ENCODE data around the gene TAF6. TPM values are rescaled to one million over a fixed set of nuclear protein-coding genes. Genes with fewer than 3 reads are reported as not detected.

The TAF6 gene
- 38.6 and 42.7 TPM in 2 replicates for total RNA-seq (ENCODE audit: low replicate concordance)

DNA sequence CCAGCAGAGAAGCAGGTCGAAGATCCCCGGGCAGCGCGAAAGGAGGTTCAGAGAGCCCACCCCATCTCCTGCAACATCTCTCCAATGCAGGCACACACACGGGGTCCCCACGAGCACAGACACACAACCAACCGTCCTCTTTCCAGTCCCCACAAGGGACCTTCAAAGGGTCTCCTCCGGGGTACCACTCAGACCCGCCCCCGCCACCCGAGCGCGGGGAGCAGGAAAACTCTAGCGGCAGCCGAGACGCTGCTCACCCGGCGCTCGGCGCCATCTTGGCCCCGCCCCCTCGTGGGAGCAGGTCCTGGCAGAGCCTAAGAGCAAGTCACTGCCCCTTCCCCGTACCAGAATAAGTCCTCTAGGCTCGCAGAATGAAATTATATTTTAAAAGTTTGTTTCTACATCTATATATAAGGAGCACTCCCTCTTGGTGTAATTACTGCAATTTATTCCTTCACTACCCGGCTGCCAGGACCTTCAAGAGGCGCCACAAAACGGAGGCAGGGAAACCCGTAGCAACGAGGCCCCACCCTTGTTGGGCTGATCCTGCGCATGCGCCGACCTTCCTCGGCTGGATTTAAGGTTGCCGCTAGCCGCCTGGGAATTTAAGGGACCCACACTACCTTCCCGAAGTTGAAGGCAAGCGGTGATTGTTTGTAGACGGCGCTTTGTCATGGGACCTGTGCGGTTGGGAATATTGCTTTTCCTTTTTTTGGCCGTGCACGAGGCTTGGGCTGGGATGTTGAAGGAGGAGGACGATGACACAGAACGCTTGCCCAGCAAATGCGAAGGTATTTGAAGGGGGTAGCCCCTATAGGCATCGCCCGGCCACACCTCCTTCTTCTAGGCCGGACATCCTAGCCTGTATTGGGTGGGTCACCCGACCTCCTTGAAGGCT, at the start of gene TAF6, which contains the start of gene CNPY4:
TSS of gene TAF6 (minus strand) at position 287 of the 898 bp plus-strand sequence. CDS start 5,149 bp downstream, outside the sequence.
TSS of gene CNPY4 (plus strand) at position 563 of the 898 bp plus-strand sequence. CDS start at position 674, 111 bp downstream.
- TF ChIP-seq, protein P1, sequence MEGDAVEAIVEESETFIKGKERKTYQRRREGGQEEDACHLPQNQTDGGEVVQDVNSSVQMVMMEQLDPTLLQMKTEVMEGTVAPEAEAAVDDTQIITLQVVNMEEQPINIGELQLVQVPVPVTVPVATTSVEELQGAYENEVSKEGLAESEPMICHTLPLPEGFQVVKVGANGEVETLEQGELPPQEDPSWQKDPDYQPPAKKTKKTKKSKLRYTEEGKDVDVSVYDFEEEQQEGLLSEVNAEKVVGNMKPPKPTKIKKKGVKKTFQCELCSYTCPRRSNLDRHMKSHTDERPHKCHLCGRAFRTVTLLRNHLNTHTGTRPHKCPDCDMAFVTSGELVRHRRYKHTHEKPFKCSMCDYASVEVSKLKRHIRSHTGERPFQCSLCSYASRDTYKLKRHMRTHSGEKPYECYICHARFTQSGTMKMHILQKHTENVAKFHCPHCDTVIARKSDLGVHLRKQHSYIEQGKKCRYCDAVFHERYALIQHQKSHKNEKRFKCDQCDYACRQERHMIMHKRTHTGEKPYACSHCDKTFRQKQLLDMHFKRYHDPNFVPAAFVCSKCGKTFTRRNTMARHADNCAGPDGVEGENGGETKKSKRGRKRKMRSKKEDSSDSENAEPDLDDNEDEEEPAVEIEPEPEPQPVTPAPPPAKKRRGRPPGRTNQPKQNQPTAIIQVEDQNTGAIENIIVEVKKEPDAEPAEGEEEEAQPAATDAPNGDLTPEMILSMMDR (IDR thresholded peaks at IDR 0.05; ENCODE audit: insufficient read depth, low read length), result peak; percentile 0
- H3K4me3 ChIP-seq (ENCODE audit: low read depth, low read length), result peak within 1 kb of the TSS; percentile 78
- DNase-seq (ENCODE audit: low read depth), result peak; percentile 98

- DNase-seq (ENCODE audit: low read depth), result peak; percentile 25
- TF ChIP-seq, protein P1 (IDR thresholded peaks at IDR 0.05; ENCODE audit: insufficient read depth, low read length), result no peak
- peak overlapping the region; percentile 67 for H3K4me3 ChIP-seq (ENCODE audit: low read depth, low read length)
These were observed 48.8 kb upstream of the TAF6 start for GRCh38 chr7:100167912-100168323.

DNA sequence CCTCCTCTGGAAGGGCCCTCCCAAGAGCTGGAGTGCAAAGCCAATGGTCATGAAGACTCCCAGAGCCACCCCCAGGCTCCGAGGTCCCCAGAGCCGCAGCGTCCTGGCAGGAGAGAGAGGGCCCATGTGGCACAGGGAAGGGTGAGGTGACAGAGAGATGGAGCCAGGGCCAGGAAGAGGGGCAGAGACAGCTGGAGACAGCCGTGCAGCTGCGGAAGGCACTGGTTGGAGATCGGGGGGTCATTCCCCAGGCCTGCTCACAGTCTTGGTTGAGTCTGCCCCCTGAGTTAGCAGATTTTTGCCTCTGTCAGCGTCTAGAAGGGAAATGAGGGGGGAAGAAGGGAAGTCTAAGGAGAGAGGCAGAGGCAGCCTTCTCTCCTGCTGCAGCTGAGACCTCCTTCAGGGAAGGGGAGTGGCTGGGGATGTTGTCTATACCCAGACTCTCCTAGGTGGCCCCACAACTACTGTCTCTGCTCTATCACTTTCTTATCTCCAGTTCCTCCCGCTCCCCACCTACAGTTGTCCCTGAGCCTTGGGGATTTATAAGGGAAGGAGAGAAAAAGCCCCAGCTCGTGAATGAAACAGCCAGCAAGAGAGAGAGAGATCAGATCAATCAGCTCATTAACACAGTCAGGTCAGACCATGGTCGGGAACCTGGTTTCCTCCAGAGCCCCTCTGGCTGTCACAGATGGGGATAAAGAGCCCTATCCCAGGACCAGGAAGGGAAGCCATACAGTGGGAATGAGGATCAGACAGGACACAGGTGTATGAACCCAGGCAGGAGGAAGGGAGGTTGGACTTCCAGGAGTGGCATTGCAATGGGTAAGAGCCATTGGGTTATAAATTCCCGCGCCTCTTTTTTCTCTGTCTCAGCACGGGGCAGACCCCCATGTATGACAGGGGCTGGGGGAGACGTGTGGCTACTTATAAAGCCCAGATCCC, 48.1 kb upstream of the TAF6 start:
- DNase-seq (ENCODE audit: low read depth), result no peak
- peak overlapping the region; percentile 67 for H3K4me3 ChIP-seq (ENCODE audit: low read depth, low read length)
- TF ChIP-seq, protein P1 (IDR thresholded peaks at IDR 0.05; ENCODE audit: insufficient read depth, low read length), result no peak

- H3K4me3 ChIP-seq (ENCODE audit: low read depth, low read length), result no peak overlapping the region
- DNase-seq (ENCODE audit: low read depth), result no peak
- TF ChIP-seq, protein P1 (IDR thresholded peaks at IDR 0.05; ENCODE audit: insufficient read depth, low read length), result no peak
These were observed 47.3 kb upstream of the TAF6 start for GRCh38 chr7:100166317-100166940.

DNA sequence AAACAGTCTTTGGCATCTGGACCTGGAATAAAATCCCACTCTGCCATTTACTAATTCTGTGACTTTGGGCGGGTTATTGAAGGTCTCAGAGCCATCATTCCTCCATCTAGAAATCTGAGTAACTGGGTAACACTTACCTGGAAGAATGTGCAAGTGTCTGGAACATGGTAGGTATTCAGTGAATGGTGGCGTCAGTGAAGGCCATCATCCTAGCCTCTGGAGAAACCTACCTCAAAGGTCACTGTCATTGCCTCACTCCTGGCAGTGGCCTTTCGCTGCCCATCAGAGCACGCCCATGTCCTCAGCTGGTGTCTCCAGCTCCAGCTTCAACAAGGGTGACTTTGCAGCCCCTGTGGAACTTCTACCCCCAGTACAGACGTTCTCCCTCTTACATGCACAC, 44.7 kb upstream of the TAF6 start:
- no peak overlapping the region for H3K4me3 ChIP-seq (ENCODE audit: low read depth, low read length)
- TF ChIP-seq, protein P1 (IDR thresholded peaks at IDR 0.05; ENCODE audit: insufficient read depth, low read length), result no peak

GRCh38 chr7:100163006-100163531, 43.9 kb upstream of the TAF6 start:
- TF ChIP-seq, protein P1 (IDR thresholded peaks at IDR 0.05; ENCODE audit: insufficient read depth, low read length), result no peak
- H3K4me3 ChIP-seq (ENCODE audit: low read depth, low read length), result no peak overlapping the region
- no peak for DNase-seq (ENCODE audit: low read depth)

More for the DNA sequence above, 44.7 kb upstream of the TAF6 start:
- DNase-seq (ENCODE audit: low read depth), result no peak

All from fibroblast of the aortic adventitia (primary cell).